GM11168 (cell line): Measurements from ENCODE around the gene NOX3.

ENCODE experiments used
- in situ Hi-C: fragments of 300-500 bp; cut with MboI; formaldehyde crosslinking; loops from one replicate; pipeline ENCODE4 v1.12.0; 2022; ENCODE audit warnings: low sequenced_read_pairs; ENCODE audit not compliant: unreplicated experiment

NOX3 gene

DNA sequence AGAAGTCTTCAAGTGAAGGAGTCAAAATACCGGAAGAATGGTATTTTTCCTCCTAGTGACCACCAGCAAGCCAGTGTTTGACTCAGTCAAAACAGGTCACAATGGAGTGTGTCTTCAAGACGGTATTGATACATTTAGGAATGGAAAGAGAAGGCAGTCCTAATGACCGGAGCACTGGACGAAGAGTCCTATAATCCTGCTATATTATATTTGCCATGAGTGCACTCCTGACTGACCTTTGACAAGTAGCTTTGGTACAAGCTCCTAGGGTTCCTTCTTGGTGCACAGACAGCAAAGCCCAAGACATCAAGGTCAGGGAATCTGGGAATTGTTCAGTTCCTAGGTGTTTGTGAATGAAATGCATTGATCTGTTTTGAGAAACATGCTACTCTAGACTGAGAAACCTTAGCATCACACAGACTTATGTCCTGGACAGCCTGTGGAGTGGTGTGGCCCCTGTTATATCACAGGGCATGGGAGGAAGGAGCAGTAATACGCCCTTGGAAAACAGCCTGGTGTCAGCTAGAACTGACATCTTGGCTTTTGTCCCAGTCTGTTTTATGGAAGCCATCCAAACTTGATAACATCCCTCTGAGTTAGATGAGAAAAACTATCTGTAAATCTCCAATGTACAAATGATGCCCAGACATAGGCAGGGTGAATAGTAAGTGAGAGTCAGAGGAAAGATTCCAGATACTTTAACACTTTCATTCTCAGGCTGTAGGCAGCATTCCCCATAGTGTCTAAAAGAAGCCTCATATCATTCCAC, 18.5 kb downstream of the NOX3 start:
- in situ Hi-C loops = no loop called here

DNA sequence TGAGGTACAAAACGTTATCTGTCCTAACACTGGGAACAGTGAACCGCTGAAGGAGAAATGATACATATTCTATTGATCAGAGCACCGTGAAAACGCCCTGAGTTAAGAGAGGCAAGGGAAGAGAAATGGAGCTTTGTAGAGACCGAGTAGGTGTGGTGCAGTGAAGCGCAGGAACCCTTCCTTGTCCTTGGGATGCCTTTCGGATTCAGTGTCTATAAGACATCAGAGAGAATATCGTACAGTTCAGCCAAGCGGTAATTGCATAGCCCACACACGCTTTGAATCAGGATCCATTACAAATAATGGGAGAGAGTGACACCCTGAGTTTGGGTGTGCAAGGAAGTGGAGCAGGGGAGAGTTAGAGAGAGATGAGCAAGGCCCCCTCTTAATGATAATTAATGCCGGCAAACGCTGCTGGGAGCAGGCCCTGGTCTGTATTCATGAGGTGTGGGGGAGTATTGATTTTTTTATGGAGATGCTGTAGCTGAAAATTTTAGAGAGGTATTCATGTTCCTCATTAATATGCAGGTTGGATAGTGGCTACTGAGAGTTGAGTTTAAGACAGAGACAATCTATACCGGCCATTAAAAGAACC, 20.7 kb downstream of the NOX3 start:
- in situ Hi-C loops = no loop called here

DNA sequence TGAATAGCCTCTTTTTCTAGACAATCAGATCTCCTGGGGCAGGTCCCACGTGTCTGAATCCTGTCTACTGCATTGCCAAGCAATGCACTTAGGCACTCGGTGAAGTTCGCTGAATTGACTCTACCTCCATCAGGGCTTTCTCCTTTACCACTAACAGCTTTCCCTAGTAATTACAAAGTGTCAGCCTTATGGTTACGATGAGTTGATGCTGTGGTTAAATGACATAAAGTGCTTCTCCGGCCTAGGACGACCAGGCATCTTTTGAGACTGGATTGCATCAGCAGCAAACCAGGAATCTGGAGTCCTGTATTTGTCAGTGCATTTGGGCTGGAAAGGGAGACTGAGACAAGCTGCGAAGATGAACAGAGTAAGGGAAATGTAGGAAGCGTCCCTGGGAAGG, 21.5 kb downstream of the NOX3 start:
- in situ Hi-C loops = no loop called here

DNA sequence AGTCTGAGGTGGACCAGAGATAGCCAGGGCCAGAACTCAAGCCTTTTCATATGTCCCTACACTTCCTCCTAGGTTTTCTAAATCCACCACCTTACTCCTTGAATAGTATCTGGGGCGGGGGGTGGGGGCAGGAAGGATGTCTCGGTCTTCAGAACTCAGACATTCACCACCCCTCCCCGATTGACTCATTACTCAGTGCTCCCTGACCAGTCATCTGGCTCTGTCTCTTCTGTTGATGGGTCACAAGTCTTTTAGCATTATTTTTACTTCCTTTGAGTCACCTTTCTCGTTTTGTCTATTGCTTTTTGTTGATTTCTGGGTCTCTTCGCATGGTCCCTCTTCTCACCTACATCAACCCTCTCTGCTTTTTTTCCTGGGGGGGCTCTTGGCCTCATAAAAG, 23.3 kb downstream of the NOX3 start:
- in situ Hi-C loops = no loop called here

DNA sequence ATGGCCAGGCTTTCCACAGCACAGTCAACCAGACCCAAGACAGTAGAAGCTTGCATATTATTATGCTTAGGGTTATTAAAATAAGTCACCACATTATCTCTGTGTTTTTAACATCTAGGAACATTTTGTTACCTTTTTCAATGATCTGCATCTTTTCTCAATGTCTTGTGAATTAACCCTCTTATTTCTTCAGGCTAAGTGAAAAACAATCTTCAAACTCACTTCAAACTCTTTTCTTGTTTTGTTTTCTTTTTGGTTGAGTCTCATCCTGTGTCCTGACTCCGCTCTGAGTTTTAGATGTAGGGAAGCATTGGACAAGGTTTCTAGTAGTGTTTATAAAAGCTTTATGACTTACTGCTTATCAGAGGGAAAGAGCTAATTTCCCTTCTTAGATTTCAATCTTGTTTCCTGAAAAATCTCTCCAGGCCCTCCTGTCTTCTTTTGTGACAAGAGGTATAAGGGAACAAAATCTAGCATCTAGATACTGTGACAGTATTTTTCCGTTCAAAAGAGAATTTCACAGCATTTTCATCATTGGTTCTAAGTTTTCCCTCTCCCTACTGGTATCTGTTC, 26.2 kb downstream of the NOX3 start:
- in situ Hi-C loops = no loop called here

DNA sequence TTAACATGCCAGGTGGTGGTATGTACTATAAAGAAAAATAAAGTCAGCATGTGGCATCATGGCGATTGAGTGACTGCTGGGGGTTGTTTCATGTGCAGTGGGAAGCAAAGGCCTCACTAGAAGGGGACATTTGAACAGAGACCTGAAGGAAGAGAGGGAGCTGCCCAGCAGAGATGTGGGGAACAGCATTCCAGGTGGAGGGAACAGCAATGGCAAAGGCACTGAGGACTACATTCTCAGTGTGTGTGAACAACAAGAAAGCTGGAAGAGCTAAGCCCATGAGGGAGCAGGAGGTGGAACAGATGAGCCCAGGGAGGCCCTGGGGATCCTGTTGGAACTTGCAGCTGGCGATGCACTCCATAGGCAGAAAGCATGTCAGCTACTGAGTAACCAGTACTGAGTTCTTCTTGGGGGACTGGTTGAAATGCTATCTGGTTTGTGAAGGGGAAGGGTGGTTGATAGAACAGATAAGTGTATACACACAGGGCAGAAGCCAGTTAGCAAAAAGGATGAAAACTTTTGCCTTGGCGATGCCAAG, 29.2 kb downstream of the NOX3 start:
- in situ Hi-C loops = no loop called here

DNA sequence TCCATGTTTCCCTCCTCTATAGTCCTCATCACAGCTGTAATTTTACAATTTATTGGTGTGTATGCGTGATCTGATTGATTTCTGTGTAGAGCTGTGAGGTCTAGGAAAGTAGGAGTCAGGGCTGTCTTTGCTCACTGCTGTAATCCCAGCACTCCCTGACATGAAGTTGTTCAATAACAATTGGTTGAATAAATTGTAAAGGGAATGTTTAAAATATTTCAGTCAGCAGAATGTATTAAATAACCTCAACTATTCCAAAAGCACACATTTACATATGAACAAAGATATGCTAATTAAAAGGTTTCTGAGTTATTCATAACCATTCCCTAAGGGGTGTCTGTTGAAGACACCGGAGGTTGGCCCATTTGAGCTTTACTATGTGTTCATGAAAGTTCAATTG, 31.5 kb downstream of the NOX3 start:
- in situ Hi-C loops = no loop called here

DNA sequence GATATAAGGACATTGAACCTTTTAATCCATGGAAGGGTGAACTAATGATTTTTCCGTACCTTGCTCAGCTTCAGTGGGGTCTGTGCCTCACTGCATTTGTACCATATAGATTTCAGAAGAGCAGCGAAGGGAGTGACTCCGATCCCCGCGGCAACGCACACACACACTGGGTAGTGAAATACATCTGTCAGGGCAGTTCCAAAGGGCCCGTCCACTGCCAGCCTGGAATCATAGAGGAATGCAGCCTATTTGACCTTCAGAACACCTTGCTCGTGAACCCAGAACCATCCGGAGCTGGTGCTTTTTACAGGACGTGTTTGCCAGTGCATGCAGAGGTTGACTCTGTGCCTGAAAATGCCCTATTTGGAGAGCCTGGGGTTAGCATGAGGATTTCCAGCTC, 33.0 kb downstream of the NOX3 start:
- in situ Hi-C loops = no loop called here

DNA sequence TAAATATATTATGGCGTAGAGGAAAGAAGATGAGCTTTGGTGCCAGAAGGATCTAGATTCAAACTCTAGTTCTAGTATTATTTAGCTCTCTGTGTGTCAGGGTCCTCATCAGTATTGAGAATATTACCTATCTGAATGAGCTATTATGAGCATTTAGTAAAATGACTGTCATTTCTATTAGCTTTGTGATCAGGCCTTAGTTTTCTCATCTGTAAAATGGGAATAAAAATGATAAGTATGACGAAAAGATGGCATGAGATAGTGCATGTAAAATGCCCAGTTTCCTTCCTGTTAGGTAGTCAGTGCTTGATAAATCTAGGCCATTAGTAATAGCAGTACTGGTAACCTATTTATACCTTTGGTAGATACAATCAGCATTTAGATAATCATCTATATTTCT, 35.1 kb downstream of the NOX3 start:
- in situ Hi-C loops = no loop called here

DNA sequence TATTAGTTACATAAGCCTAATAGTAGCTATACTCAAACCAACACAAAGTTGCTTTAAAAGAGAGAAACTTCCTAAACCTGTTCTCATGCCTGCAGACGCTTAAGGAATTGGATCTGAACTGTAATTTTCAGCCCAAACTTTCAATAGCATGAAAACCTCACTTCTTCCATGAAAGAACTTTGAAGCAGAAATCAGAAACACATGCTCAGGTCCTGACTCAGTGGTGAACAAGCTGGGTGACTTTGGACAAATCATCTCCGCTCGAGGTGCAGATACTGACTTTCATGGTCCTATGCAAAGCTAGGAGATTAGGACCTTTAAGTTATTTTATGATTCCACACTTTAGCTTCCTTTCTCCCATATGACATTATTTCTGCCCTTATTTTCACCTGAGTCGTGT, 36.5 kb downstream of the NOX3 start:
- in situ Hi-C loops = no loop called here

DNA sequence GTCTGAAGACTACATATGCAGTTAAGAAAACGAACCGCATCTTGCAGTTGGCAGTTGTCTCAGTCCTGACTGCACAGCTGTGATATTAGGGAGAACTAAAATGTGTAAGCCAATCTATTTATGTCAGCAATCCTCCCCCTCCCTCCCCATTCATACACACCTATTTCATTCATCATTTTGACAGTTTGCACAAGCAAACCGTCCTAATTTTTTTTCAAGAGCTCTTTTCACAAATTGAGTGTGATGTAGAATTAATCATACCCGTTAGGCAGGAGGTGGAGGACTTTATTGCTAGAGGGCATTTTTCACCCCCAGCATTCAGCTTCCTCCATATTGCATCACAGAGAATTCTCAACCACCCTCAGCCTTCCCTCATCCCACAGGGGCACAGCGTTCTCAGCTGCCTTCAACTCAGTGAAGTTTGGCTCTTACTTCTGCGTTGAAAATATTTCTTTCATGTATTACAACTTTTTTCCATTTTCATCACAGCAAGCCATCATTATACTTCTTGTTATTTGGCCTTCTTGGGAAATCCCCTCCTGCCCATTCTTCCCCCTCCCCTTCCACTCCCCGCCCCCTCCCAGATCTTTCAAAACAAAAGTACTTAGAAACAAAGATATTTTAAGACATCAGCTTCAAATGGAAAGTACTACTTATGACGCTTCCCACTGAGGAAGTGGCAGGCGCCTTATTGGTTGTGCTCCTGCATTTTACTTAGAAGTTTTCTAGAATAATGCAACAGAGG, 37.5 kb downstream of the NOX3 start:
- in situ Hi-C loops = no loop called here

DNA sequence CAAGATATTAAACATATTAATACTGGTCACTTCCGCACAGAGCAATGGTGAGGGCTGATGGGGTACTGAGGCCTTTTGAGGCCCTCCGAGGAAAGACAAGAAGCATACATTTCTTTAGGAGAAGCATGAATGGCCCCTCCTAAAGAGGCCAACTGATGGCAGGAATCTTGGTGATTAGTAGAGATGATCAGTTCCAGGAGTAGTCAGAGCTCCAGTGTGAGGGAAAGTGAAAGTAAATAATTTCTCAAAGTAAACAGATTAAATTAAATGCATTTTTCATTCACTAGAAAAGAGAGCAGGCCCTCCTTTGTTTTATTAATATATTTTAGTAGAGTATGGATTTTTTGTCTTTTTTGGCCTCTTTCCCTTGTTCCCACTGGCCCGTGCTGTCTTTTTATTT, 38.2 kb downstream of the NOX3 start:
- in situ Hi-C loops = no loop called here

DNA sequence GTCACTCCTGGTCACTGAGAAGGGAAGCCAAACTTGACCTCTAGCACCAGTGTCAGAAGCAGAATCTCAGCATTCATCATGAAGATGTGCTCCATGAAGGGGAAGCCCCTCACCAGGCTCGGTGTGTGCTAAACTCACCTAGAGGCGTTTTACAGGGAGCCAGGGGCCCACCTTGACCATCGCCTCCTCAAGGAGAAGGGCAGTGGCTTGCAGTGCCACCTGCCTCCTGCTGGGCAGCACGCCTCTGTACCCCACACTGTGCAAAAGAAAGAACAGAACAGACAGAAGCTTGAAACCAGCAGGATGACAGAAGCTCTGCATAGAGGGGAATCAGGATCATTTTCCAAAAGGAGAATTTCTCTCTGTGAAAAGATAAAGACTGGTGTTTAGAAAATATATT, 39.7 kb downstream of the NOX3 start:
- in situ Hi-C loops = no loop called here

DNA sequence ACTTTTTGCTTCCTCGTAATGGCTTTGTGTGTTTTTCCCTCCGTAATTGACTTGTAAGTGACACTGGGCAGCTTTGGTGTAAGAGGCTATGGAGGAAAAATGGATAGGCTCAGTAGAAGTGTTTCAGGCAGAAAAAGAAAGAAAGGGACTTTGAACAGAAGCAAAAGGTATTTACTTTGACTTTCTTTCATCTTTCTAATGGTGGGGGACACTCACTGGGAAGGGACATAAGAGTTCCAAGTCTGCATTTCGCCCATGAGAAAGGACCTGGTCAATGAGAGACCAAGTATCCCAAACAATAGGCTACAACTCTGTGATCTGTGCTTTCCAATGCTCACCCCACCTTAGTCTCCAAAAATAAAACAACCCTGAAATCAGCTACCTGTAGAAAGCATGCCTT, 41.6 kb downstream of the NOX3 start:
- in situ Hi-C loops = no loop called here

DNA sequence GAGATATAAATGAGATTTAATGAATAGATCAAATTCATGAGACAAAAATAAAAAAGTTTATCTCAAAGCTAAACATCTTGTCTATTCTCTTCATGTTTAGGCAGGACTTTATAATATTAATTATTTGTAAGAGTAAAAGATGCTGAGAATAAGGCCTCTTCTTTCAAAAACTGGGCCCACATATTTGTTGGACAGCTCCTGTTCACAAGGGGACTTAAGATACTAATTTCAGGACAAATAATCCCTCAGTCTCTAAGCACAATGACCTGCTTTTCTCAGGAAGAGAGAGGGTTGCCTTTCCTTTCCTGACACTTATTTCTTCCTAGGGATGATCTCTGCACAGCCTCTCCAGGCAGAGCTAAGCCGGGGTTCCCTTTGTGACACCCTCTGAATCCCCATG, 43.3 kb downstream of the NOX3 start:
- in situ Hi-C loops = no loop called here

DNA sequence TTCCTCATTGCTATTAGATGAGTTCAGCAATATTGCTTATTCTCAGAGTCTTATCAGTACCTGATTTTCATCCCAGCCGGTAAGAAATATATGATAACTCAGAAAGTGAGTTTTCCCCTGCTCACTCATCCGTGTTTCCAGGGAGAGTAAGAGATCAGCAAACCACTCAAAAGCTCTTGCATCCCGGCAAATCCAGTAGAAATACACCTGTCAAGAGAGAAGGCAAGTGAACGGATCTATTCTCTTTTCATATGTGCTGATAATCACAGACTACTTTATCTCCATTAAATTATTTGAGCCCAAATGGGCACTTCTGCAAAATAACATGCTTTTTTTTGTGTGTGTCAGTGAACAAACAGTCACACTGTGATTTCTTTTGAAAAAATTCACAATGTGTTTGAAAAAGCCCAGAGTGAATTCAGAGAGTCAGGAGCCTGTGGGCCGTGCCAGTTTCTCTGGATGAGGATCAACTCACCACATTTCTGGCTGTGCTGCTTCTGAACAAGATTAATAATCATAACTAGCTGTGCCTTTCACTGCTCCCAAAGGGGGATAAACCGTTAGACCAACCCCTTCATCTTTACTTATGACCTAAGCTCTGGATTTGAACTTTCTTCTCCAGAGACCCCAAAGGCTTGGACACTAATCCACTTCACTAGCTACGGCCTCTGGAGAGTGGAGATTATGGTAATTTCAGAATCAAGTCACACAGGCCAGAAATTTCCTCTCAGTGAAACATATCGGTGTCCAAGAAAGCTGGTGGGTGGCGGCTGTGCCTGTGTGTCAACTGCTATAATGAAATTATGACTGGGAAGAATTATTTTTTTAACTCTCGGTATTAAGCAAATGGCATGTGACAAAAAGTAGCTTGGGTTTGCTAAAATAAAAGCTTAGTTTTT, 44.2 kb downstream of the NOX3 start:
- in situ Hi-C loops = no loop called here

DNA sequence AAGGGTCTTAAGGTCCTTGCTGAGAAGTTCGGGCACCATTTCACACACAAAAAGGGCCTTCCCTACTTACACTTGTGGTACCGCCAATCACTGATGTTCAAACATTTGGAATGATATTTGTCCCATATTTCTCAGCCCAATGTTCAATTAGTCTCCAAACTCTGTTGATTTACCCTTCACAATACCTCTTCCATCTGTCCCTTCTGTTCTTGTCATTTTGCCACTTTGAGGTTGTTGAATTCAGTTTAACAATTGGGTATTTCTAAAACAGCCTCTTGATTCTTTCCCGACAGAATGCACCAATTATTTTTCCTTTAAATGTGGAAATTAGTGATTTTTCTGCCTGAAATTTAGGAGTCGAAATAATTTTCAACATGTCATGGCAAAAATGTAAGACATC, 46.2 kb downstream of the NOX3 start:
- in situ Hi-C loops = no loop called here

DNA sequence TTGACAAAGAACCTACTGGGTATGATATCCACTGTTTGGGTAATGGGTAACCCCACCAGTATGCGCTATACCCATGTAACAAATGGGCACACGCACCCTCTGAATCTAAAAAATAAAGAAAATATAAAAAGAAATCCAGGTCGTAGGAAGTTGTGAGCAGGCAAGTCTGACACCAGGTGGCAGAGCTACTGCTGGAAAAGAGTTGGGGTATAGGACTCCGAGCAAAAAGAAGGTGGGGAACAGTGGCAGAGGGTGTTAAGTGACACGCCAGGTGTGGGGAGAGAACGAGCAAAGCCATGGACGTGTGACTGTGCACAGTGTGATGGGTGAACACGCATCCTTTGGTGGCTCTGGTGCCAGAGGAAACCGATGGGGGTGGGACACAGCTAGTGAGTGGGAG, 46.7 kb downstream of the NOX3 start:
- in situ Hi-C loops = no loop called here

DNA sequence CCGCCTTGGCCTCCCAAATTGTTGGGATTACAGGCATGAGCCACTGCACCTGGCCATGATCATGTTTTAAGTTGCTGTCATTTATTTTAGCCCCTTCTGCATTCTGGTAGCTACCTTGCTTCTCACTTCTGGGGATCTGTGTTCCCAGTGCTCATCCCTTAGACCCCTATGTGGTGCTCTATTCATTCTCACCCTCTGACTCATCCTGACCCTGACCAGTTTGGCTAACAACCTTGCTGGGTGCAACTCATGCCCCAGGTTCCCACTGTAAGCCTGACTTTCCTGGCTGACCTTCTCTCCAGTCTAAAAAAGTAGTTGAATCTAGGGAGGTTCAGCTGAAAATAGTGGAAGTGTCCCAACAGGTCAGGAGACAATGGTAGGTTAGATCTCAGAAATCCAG, 47.4 kb downstream of the NOX3 start:
- in situ Hi-C loops = no loop called here

DNA sequence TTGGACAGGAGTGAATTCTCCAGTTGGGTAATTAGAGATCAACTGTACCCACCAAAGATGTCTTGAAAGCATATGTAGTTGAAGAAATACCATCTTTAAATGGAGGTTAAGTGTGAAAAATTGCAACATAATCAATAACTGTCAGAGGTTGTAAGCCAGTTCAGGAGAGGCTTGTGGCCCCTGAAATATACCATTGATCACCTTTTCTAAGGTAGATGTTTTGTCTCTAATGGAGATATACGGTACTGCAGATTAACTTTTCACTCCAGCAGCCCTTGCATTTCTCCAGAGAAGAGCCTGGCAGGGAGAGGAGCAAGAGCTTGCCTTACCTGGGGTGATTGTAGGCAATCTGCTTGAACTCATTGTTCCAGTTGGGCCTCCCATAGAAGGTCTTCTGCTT, 48.8 kb downstream of the NOX3 start:
- in situ Hi-C loops = no loop called here
